ENCODE data around the gene LPP. TPM values are rescaled to one million over a fixed set of nuclear protein-coding genes. Genes with fewer than 3 reads are reported as not detected.

The LPP gene
- total RNA-seq, 1 donor, result 196 TPM

DNA sequence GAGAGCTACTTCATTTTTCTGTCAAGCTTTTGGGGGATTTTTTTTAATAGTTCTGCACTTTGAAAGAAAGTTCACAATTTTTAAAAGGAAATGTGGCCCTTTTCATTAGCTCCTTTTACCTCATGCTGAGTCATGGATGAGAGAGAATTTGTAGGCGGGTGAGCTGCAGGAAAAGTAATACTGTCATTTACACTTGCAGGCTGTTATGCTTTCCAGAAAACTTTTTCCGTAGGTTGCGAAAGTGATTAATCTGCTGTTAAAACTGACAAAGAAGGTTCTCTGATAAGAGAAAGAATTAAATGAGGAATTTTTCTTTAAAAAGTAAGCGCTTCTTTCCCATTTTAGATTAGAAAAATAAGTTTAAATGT lies 430.2 kb downstream of the LPP start:
- TF ChIP-seq CTCF (IDR thresholded peaks at IDR 0.05; ENCODE audit: insufficient read depth, low read depth, low read length), result no peak
- peak; percentile 87 for DNase-seq (ENCODE audit: low read depth)
- H3K4me3 ChIP-seq (ENCODE audit: low read depth, low read length), result no peak overlapping the region

DNA sequence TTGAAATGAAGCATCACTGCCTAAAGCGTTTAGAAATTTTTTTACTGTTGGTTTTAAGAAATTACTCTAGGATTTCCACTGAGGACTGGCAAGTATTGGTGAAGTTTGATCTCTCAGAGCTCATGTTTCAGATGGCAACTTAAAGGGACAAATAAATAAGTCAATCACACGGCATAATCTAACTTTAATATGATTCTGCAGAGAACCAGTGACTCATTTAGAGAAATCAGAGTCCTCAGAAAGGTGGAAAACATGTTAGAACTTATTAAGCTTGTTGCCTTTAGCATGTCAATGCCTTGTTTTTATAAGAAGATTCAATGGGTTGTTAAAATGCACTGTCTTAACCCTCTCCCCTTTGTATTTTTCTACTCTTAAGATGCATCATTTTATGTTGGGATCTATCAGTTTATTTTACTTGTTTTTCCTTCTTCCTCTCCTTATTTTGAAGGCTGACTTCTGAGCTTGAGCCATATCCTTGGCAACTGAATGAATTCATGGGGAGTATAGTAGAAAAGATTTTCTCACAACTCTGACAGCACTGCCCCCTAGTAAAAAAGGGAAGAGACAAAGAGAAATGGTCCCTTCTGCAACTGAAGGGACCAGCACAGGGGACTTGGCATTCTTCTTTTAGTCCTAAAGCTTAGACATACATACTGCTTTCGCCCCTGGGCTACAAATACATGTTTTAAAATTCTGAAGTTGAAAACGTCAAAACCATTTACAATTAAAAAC lies 431.2 kb downstream of the LPP start:
- no peak overlapping the region for H3K4me3 ChIP-seq (ENCODE audit: low read depth, low read length)
- DNase-seq (ENCODE audit: low read depth), result peak; percentile 18
- peak; percentile 7 for TF ChIP-seq CTCF (IDR thresholded peaks at IDR 0.05; ENCODE audit: insufficient read depth, low read depth, low read length)

GRCh38 chr3:188589071-188589470 lies 435.1 kb downstream of the LPP start:
- DNase-seq (ENCODE audit: low read depth), result no peak
- no peak for TF ChIP-seq CTCF (IDR thresholded peaks at IDR 0.05; ENCODE audit: insufficient read depth, low read depth, low read length)
- no peak overlapping the region for H3K4me3 ChIP-seq (ENCODE audit: low read depth, low read length)

GRCh38 chr3:188589771-188590170 lies 435.8 kb downstream of the LPP start:
- no peak for TF ChIP-seq CTCF (IDR thresholded peaks at IDR 0.05; ENCODE audit: insufficient read depth, low read depth, low read length)
- no peak for DNase-seq (ENCODE audit: low read depth)
- H3K4me3 ChIP-seq (ENCODE audit: low read depth, low read length), result no peak overlapping the region

- no peak for DNase-seq (ENCODE audit: low read depth)
- TF ChIP-seq CTCF (IDR thresholded peaks at IDR 0.05; ENCODE audit: insufficient read depth, low read depth, low read length), result no peak
- no peak overlapping the region for H3K4me3 ChIP-seq (ENCODE audit: low read depth, low read length)
Measured at GRCh38 chr3:188590557-188590956, 436.6 kb downstream of the LPP start.

GRCh38 chr3:188594139-188594538 lies 440.2 kb downstream of the LPP start:
- no peak for TF ChIP-seq CTCF (IDR thresholded peaks at IDR 0.05; ENCODE audit: insufficient read depth, low read depth, low read length)

DNA sequence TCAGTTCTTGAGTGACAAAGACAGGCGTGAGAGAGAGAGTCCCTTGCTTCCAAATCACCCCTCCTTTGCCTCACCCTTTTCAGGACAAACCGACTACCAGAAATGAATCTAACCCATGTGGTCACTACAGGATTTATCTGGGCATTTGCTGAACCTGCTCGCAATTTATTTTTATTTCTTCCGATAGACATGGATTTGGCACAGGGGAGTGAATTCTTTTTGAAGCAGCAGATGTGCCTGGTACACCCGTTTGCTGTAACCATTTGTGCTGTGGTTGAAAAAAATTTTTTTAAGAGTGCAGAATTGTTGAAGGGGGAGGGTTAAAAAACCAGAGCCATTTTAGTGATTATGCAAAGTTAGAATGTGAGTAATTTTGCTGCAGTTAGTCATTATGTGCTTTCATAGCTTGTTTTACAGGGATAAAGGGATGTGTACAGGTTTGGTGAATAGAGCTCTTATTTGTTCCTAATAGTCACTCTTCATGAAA lies 442.0 kb downstream of the LPP start:
- no peak overlapping the region for H3K4me3 ChIP-seq (ENCODE audit: low read depth, low read length)
- peak; percentile 61 for DNase-seq (ENCODE audit: low read depth)
- no peak for TF ChIP-seq CTCF (IDR thresholded peaks at IDR 0.05; ENCODE audit: insufficient read depth, low read depth, low read length)

More at GRCh38 chr3:188594139-188594538, 440.2 kb downstream of the LPP start:
- DNase-seq (ENCODE audit: low read depth), result peak; percentile 74
- H3K4me3 ChIP-seq (ENCODE audit: low read depth, low read length), result no peak overlapping the region
